Measurements from ENCODE around the gene UBTF. TPM values are rescaled to one million over a fixed set of nuclear protein-coding genes. Genes with fewer than 3 reads are reported as not detected.

The UBTF gene
- total RNA-seq, 8 experiments from 2014 or later = 34.4 to 94.0 (median 55.9) TPM

DNA sequence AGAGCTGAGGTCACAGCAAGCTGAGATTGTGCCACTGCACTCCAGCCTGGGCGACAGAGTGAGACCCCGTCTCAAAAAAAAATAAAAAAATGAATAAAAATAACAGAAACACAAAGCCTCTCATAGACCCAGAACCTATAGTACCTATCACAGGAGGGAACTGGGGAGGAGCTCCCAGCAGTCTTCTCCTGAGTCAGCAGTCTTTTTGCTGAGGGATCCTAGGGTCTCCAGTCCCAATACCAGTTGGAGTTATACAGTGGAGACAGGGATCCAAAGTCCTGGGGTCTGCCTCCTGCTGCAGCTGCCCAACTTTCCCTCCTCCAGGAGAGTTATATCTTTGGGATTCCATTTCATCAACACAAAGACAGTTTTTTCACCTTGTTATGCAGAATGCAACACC is 36.5 kb downstream of the UBTF start:
- no peak overlapping the region for H3K4me3 ChIP-seq
- ATAC-seq (replicated peaks in 6 of 8) = no peak
- WGBS, 10 experiments = 88 to 100% (median 95%) methylated on average over 1 to 2 of the region's 2 CpGs; no CpG with 5 or more reads in 3 of the 10 experiments
- no peak overlapping the region for H3K27ac ChIP-seq
- in situ Hi-C loops (cut with MboI; ENCODE audit: low pct_unique_long_range_greater_than_20kb in 2 of 9, low sequenced_read_pairs in 9 of 9, unreplicated experiment in 9 of 9) = no loop called here
- peaks cover 13 to 16% of the 10 kb centered on the region in 2 donors for H3K4me1 ChIP-seq (replicated peaks in 1 of 2)

DNA sequence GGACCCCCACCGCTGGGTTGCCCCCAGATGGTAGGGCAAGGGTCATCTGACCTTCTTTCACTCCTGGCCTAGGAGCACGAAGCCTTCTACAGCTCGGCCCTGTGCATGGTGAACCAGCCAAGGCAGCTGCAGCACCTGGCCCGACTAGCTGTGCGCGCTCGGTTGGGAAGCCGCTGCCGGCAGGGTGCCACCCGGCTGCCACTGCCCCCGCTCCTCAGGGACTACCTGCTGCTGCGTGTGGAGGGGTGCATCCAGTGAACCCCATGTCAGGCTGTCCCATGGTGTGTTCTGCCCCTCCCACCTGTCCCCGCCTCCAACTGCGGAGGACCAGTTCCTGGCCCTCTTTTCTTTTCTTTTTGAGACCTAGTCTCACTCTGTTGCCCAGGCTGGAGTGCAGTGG is 41.3 kb downstream of the UBTF start:
- in situ Hi-C loops (cut with MboI; ENCODE audit: low pct_unique_long_range_greater_than_20kb in 2 of 9, low sequenced_read_pairs in 9 of 9, unreplicated experiment in 9 of 9) = no loop called here

GRCh38 chr17:44177640-44178039 is 41.8 kb downstream of the UBTF start:
- in situ Hi-C loops (cut with MboI; ENCODE audit: low pct_unique_long_range_greater_than_20kb in 2 of 9, low sequenced_read_pairs in 9 of 9, unreplicated experiment in 9 of 9) = no loop called here
- peak in 5 of 8 experiments; percentile 11 to 28 (median 18) for ATAC-seq (replicated peaks in 6 of 8)

More for the DNA sequence above, 41.3 kb downstream of the UBTF start:
- WGBS, 10 experiments = 83 to 100% (median 100%) methylated on average over 1 to 8 of the region's 14 CpGs; no CpG with 5 or more reads in 5 of the 10 experiments
- ATAC-seq (replicated peaks in 6 of 8) = peak in 4 of 8 experiments; percentile 18 to 29 (median 23)
- Histone ChIP-seq H3K4me3 (no peak overlapping the region), H3K4me1 (replicated peaks in 1 of 2) (no peaks in the 10 kb centered on the region), H3K27ac (no peak overlapping the region)

DNA sequence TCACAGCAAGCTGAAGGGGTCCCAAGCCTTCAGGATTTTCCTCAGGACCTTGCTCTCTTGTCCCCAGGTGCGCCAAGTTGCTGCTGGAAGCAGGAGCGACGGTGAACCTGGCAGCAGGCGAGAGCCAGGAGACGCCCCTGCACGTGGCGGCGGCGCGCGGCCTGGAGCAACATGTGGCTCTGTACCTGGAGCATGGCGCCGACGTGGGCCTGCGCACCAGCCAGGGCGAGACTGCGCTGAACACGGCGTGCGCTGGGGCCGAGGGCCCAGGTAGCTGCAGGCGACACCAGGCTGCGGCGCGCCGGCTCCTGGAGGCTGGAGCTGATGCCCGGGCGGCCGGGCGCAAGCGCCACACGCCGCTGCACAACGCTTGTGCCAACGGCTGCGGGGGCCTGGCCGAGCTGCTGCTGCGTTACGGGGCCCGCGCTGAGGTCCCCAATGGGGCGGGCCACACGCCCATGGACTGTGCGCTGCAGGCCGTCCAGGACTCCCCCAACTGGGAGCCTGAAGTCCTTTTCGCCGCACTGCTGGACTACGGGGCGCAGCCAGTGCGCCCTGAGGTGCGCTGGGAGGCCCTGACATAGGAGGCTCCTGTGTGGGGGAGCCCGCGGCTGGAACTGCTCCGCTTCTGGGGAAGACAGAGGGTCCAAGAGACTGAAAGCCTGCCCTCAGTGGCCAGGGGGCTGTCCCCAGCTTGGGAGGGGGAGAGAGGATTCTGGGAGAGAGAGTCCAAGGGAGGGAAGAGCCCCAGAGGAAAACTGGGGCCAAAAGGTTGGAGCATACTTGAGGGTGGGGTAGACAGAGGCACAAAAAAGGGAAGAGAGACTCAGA is 42.6 kb downstream of the UBTF start:
- no peak overlapping the region for H3K4me3 ChIP-seq
- WGBS, 10 experiments = 90 to 98% (median 97%) methylated on average over 2 to 10 of the region's 54 CpGs; no CpG with 5 or more reads in 7 of the 10 experiments
- H3K4me1 ChIP-seq (replicated peaks in 1 of 2) = no peaks in the 10 kb centered on the region
- in situ Hi-C loops (cut with MboI; ENCODE audit: low pct_unique_long_range_greater_than_20kb in 2 of 9, low sequenced_read_pairs in 9 of 9, unreplicated experiment in 9 of 9) = no loop called here
- peak in 5 of 8 experiments; percentile 16 to 48 (median 32) for ATAC-seq (replicated peaks in 6 of 8)
- H3K27ac ChIP-seq = no peak overlapping the region

More at GRCh38 chr17:44177640-44178039, 41.8 kb downstream of the UBTF start:
- Histone ChIP-seq H3K27ac (no peak overlapping the region), H3K4me1 (replicated peaks in 1 of 2) (no peaks in the 10 kb centered on the region), H3K4me3 (no peak overlapping the region)
- WGBS, 10 experiments = 93 to 95% methylated on average over 3 of the region's 4 CpGs; no CpG with 5 or more reads in 8 of the 10 experiments

DNA sequence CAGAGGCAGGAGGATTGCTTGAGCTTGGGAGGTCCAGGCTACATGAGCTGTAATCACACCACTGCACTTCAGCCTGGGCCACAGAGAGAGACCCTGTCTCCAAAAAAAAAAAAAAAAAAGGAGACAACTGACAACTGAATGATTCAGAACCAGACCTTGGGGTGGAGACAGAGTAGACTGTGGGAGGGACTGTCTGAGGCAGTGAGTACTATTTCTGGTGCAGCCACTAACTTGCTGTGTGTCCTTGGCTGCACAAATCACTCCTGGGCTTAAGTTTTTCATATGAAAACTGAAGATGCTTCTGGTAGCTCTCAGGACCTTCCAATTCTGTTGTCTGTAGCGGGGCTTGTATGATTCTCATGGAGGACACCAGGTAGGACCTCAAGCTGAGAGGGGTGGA is 43.2 kb downstream of the UBTF start:
- in situ Hi-C loops (cut with MboI; ENCODE audit: low pct_unique_long_range_greater_than_20kb in 2 of 9, low sequenced_read_pairs in 9 of 9, unreplicated experiment in 9 of 9) = no loop called here
- no peak overlapping the region for H3K27ac ChIP-seq
- H3K4me1 ChIP-seq (replicated peaks in 1 of 2) = peaks cover 0 to under 1% of the 10 kb centered on the region in 2 donors
- peak in 3 of 8 experiments; percentile 4 to 72 (median 60) for ATAC-seq (replicated peaks in 6 of 8)
- 80 to 100% (median 100%) methylated on average over 1 of the region's 1 CpG; no CpG with 5 or more reads in 6 of the 10 experiments for WGBS, 10 experiments
- no peak overlapping the region for H3K4me3 ChIP-seq

DNA sequence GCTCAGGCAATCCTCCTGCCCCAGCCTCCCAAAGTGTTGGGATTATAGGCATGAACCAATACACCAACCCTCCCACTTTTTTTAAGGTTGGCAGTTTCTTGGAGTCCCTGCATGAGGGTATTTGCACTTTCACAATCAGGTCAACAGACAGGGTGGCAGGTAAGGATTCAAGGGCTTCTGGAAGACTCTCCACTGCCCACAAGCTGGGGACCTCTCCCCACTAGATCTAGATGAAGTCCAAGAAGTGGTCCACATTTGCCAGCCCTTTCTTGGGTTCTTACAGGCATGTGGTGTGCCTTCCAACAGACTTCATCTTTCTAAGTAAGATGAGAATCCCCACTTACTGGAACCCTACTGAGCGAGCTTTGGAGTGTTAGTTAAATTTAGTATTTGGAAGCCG is 45.0 kb downstream of the UBTF start:
- no peak overlapping the region for H3K27ac ChIP-seq
- peaks cover 13% of the 10 kb centered on the region in 2 donors for H3K4me1 ChIP-seq (replicated peaks in 1 of 2)
- no peak overlapping the region for H3K4me3 ChIP-seq
- in situ Hi-C loops (cut with MboI; ENCODE audit: low pct_unique_long_range_greater_than_20kb in 2 of 9, low sequenced_read_pairs in 9 of 9, unreplicated experiment in 9 of 9) = no loop called here
- 80 to 100% (median 100%) methylated on average over 1 to 2 of the region's 2 CpGs; no CpG with 5 or more reads in 4 of the 10 experiments for WGBS, 10 experiments
- no peak for ATAC-seq (replicated peaks in 6 of 8)

- no peak overlapping the region for H3K4me3 ChIP-seq
- in situ Hi-C loops (cut with MboI; ENCODE audit: low pct_unique_long_range_greater_than_20kb in 2 of 9, low sequenced_read_pairs in 9 of 9, unreplicated experiment in 9 of 9) = no loop called here
- H3K4me1 ChIP-seq (replicated peaks in 1 of 2) = peaks cover 13% of the 10 kb centered on the region in 2 donors
- 40 to 93% (median 90%) methylated on average over 2 to 9 of the region's 17 CpGs; no CpG with 5 or more reads in 7 of the 10 experiments for WGBS, 10 experiments
- ATAC-seq (replicated peaks in 6 of 8) = no peak
- H3K27ac ChIP-seq = no peak overlapping the region
These were observed 47.5 kb downstream of the UBTF start for GRCh38 chr17:44171931-44172455.

DNA sequence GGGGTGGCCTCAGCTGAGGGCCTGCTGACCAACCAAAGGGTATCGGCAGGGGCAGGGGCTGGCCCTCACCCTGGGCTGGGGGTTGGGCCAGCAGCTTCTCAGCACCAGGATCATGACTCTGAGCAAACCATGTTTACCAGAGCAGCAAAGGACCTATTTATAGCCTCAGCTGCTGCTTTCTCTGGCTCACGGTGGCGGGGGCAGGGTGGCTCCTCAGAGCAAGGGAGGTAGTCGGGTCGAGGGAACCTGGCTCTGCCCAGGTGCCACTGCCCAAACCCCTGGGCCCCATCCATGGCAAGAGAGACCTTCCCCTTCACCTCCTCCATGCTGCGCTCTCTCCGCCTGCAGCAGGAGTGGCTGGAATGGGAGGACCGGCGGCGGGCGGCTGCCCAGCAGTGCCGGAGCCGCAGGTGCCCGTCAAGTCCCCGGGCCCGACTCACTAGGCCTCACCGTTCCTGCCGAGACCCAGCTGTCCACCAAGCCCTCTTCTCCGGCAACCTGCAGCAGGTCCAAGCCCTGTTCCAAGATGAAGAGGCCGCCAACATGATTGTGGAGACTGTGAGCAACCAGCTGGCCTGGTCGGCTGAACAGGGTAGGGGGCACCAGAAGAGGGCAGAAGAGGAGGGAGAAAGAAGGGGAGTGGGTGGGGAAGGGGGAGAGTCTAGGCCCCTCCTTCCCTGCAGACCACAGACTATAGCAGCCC is 48.8 kb downstream of the UBTF start, which contains the start of gene ASB16:
TSS of gene ASB16 (plus strand) at position 206 of the 703 bp plus-strand sequence. CDS start at position 292, 86 bp downstream.
- no peak within 1 kb of the TSS for H3K4me3 ChIP-seq
- WGBS, 10 experiments = 20 to 52% (median 45%) methylated on average over 1 to 8 of the region's 21 CpGs; no CpG with 5 or more reads in 6 of the 10 experiments
- in situ Hi-C loops (cut with MboI; ENCODE audit: low pct_unique_long_range_greater_than_20kb in 2 of 9, low sequenced_read_pairs in 9 of 9, unreplicated experiment in 9 of 9) = no loop called here
- H3K27ac ChIP-seq = peak within 1 kb of the TSS in 1 of 2 donors; percentile 67
- H3K4me1 ChIP-seq (replicated peaks in 1 of 2) = peaks cover 13% of the 10 kb centered on the region in 2 donors
- peak in 6 of 8 experiments; percentile 5 to 72 (median 60) for ATAC-seq (replicated peaks in 6 of 8)

DNA sequence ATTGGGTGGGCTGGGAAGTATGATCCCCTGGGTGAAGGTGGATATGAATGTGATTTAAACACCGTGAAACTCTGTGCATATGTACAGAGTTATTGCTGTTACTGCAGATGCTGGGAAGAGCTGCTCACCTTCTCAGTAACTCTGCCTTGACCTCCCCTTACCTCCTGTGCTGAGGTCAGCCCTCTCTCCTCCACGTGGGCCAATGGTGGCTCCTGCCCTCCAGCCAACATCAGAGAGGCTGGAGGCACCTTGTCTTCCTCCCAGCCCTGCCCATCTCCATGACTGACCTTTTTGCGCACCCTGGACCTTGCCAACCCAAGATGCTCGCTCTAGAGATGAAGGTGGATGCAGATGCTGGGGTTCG is 49.4 kb downstream of the UBTF start:
- Histone ChIP-seq H3K4me1 (replicated peaks in 1 of 2) (peaks cover 13% of the 10 kb centered on the region in 2 donors), H3K4me3 (no peak overlapping the region), H3K27ac (peak overlapping the region in 1 of 2 donors; percentile 67)
- 25 to 100% (median 71%) methylated on average over 1 to 4 of the region's 5 CpGs; no CpG with 5 or more reads in 2 of the 10 experiments for WGBS, 10 experiments
- ATAC-seq (replicated peaks in 6 of 8) = no peak
- in situ Hi-C loops (cut with MboI; ENCODE audit: low pct_unique_long_range_greater_than_20kb in 2 of 9, low sequenced_read_pairs in 9 of 9, unreplicated experiment in 9 of 9) = no loop called here

DNA sequence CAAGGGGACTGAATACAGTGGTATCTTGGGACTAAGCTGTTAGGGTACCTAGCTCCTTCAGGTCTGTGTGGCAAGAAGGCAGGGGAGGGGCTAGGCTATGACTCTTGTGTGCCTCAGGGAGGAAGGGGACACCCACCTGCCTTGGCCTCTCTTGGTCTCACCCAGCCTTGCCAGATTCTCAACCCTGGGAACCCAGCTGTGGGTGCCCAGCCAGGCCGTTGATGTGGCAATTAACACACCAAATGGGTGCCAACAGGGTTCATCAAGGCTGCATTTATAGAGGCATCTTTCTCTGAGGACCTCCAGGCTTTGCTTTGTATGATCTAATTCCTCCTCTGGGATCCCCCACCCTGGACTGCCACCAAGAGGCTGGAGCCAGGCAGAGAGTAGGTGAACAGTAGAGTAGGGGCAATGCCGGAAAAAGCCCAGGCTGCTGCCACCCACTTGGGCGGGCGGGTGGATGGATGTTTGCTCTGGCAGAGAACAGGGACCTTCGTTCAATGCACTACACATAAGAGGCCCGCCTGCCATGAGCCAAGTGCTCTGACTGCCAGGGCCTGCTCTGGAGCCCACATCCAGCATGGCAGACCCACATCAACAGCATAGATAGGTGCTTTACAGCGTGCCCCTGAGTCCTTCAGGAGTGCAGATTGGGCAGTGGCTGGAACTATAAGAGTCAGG is 52.2 kb downstream of the UBTF start:
- no peak overlapping the region for H3K27ac ChIP-seq
- WGBS, 10 experiments = 50 to 87% (median 80%) methylated on average over 1 to 6 of the region's 7 CpGs; no CpG with 5 or more reads in 6 of the 10 experiments
- no peak overlapping the region for H3K4me3 ChIP-seq
- in situ Hi-C loops (cut with MboI; ENCODE audit: low pct_unique_long_range_greater_than_20kb in 2 of 9, low sequenced_read_pairs in 9 of 9, unreplicated experiment in 9 of 9) = no loop called here
- no peak for ATAC-seq (replicated peaks in 6 of 8)
- peaks cover 13% of the 10 kb centered on the region in 2 donors for H3K4me1 ChIP-seq (replicated peaks in 1 of 2)

DNA sequence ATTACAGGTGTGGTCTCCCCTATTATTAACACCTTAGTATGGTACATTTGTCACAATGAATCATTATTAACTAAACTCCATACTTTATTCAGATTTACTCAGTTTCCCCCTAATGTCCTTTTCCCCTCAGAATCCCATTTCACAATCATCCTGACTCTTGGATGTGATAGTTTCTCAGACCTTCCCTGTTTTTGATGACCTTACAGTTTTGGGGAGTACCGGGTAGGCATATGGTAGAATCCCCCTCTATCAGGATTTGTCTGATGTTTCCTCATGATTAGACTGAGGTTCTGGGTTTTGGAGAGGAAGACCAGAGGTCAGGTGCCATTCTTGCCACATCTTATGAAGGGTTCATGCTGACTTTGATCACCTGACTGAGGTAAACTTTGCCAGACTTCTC is 55.0 kb downstream of the UBTF start:
- WGBS, 10 experiments = 38 to 100% (median 100%) methylated on average over 1 of the region's 1 CpG; no CpG with 5 or more reads in 2 of the 10 experiments
- Histone ChIP-seq H3K4me1 (replicated peaks in 1 of 2) (no peaks in the 10 kb centered on the region), H3K27ac (no peak overlapping the region), H3K4me3 (no peak overlapping the region)
- in situ Hi-C loops (cut with MboI; ENCODE audit: low pct_unique_long_range_greater_than_20kb in 2 of 9, low sequenced_read_pairs in 9 of 9, unreplicated experiment in 9 of 9) = no loop called here
- no peak for ATAC-seq (replicated peaks in 6 of 8)

GRCh38 chr17:44159519-44160210 is 59.8 kb downstream of the UBTF start:
- in situ Hi-C loops (cut with MboI; ENCODE audit: low pct_unique_long_range_greater_than_20kb in 2 of 9, low sequenced_read_pairs in 9 of 9, unreplicated experiment in 9 of 9) = no loop called here
- peak in 1 of 8 experiments; percentile 19 for ATAC-seq (replicated peaks in 6 of 8)
- H3K4me1 ChIP-seq (replicated peaks in 1 of 2) = no peaks in the 10 kb centered on the region
- 76 to 100% (median 95%) methylated on average over 3 to 11 of the region's 15 CpGs for WGBS, 10 experiments
- no peak overlapping the region for H3K27ac ChIP-seq
- H3K4me3 ChIP-seq = no peak overlapping the region
